Suprapubic skin (tissue), 4 donors: ENCODE data around the gene FGF1.

Experiments used
- EP300 ChIP-seq: sonication (generic); formaldehyde crosslinking; IDR thresholded peaks from one replicate; pipeline ENCODE4 v1.6.1; 2017; ENCODE audit warnings: antibody characterized with exemption
- POLR2A ChIP-seq, 2 donors: fragments of 450-650 bp; IDR thresholded peaks; one replicate each; pipeline ENCODE4 v1.6.1; 2017; ENCODE audit warnings: antibody characterized with exemption in 2 of 2, mild to moderate bottlenecking in 2 of 2, moderate library complexity in 2 of 2
- POLR2AphosphoS5 ChIP-seq, 3 donors: sonication (generic); formaldehyde crosslinking; IDR thresholded peaks; one replicate each; pipeline ENCODE4 v1.6.1; 2017; ENCODE audit warnings: antibody characterized with exemption in 3 of 3
- TF ChIP-seq, protein P1 (sequence below), 2 donors: fragments of 200-600 bp in 1 of 2; fragments of 450-650 bp in 1 of 2; sonication (generic) in 1 of 2; IDR thresholded peaks; one replicate each; pipeline ENCODE4 v1.5.1; 2016 to 2019; ENCODE audit warnings: antibody characterized with exemption in 2 of 2, mild to moderate bottlenecking in 1 of 2, moderate library complexity in 1 of 2

DNA sequence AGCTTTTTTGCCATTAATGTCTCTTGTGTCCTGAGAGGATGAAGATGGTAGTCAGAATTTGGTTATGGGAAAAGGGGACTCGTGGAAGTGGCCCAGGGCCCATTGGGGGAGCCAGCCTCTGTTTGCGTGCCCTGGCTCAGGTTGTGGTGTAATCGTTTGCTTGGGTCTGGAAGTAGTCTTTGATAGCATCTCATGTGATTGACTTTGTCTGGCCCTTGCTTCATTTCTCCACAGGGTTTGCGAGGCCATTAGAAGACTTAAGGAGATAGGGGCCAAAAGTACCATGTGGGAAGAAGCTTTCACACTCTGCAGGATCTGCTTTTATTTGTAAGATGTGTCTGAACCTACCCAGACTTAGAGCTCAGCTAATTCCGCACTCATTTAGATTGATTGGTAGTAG, 114.5 kb downstream of the FGF1 start:
- no peak for TF ChIP-seq EP300
- TF ChIP-seq, protein P1, sequence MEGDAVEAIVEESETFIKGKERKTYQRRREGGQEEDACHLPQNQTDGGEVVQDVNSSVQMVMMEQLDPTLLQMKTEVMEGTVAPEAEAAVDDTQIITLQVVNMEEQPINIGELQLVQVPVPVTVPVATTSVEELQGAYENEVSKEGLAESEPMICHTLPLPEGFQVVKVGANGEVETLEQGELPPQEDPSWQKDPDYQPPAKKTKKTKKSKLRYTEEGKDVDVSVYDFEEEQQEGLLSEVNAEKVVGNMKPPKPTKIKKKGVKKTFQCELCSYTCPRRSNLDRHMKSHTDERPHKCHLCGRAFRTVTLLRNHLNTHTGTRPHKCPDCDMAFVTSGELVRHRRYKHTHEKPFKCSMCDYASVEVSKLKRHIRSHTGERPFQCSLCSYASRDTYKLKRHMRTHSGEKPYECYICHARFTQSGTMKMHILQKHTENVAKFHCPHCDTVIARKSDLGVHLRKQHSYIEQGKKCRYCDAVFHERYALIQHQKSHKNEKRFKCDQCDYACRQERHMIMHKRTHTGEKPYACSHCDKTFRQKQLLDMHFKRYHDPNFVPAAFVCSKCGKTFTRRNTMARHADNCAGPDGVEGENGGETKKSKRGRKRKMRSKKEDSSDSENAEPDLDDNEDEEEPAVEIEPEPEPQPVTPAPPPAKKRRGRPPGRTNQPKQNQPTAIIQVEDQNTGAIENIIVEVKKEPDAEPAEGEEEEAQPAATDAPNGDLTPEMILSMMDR (IDR thresholded peaks at IDR 0.05) = no peak
- TF ChIP-seq POLR2A (IDR thresholded peaks at IDR 0.05) = no peak
- no peak for TF ChIP-seq POLR2AphosphoS5 (IDR thresholded peaks at IDR 0.05)
